Panc1 (cell line): ENCODE measurements around the gene ADA. TPM values are rescaled to one million over a fixed set of nuclear protein-coding genes. Genes with fewer than 3 reads are reported as not detected.

Experiments
- ATAC-seq: fragments of 200-7000 bp; cut with Tn5 transposase; 2 replicates; pipeline ENCODE4 v1.9.1; 2020; ENCODE audit warnings: mild to moderate bottlenecking, moderate library complexity
- BruUV-seq: library from RNA; stranded (reverse); fragments of 400-500 nt; replicated peaks from 2 replicates; lab custom pipeline; 2021; lab: Mats Ljungman, UMichigan
- CTCF ChIA-PET: fragments of 300-600 bp; sonication (Branson Sonifier 250); formaldehyde crosslinking; loops from one replicate; lab custom pipeline; 2022; ENCODE audit warnings: antibody characterized with exemption; lab: Charles Lee
- POLR2A ChIA-PET: fragments of 300-600 bp; sonication (Branson Sonifier 250); formaldehyde crosslinking; loops from one replicate; lab custom pipeline; 2022; ENCODE audit warnings: antibody characterized with exemption; lab: Charles Lee
- DNase-seq: peaks from one replicate; pipeline ENCODE4 v3.0.0-alpha.2; 2010; ENCODE audit warnings: low read depth, low spot score
- H3K27ac ChIP-seq: 2 replicates; pipeline ENCODE4 v1.5.1; 2011; ENCODE audit warnings: mild to moderate bottlenecking, low read length, inconsistent platforms
- H3K27me3 ChIP-seq: fragments of 200-500 bp; sonication (Bioruptor generic); 2 replicates; pipeline ENCODE4 v1.6.0; 2014; ENCODE audit warnings: low read length, inconsistent platforms; ENCODE audit not compliant: control insufficient read depth, insufficient read depth
- H3K36me3 ChIP-seq: fragments of 200-500 bp; sonication (Bioruptor generic); 2 replicates; pipeline ENCODE4 v1.5.1; 2014; ENCODE audit warnings: inconsistent platforms, mild to moderate bottlenecking, low read length, moderate library complexity; ENCODE audit not compliant: control insufficient read depth, insufficient read depth
- H3K4me1 ChIP-seq: 2 replicates; pipeline ENCODE4 v1.5.1; 2011; ENCODE audit warnings: inconsistent platforms, mild to moderate bottlenecking, low read length, moderate library complexity; ENCODE audit not compliant: control insufficient read depth, insufficient read depth
- H3K4me3 ChIP-seq, 2 experiments: 2 replicates each; pipeline ENCODE4 v1.5.1; 2011 to 2012; ENCODE audit warnings: low read depth in 2 of 2, low read length in 2 of 2, mild to moderate bottlenecking in 2 of 2, inconsistent platforms in 1 of 2, moderate library complexity in 1 of 2
- H3K9me3 ChIP-seq: fragments of 200-500 bp; sonication (Bioruptor generic); 2 replicates; pipeline ENCODE4 v1.5.1; 2014; ENCODE audit warnings: low read depth, mild to moderate bottlenecking, inconsistent platforms, low read length, moderate library complexity; ENCODE audit not compliant: control insufficient read depth, insufficient read depth
- CTCF ChIP-seq: fragments of 450-650 bp; IDR thresholded peaks from 2 replicates; pipeline ENCODE4 v1.5.1; 2017; ENCODE audit warnings: mild to moderate bottlenecking
- POLR2AphosphoS5 ChIP-seq: IDR thresholded peaks from 2 replicates; pipeline ENCODE4 v1.6.1; 2012; ENCODE audit warnings: mild to moderate bottlenecking, low read depth, low read length, moderate library complexity
- REST ChIP-seq, 2 experiments: IDR thresholded peaks; 2 replicates each; pipeline ENCODE4 v1.6.1; 2011 to 2012; ENCODE audit warnings: low read depth in 2 of 2, control low read depth in 1 of 2, low read length in 1 of 2, mild to moderate bottlenecking in 1 of 2, moderate library complexity in 1 of 2; ENCODE audit not compliant: insufficient read depth in 1 of 2
- SIN3A ChIP-seq: IDR thresholded peaks from 2 replicates; pipeline ENCODE4 v1.6.1; 2012; ENCODE audit warnings: low read depth, mild to moderate bottlenecking, low read length, moderate library complexity, borderline replicate concordance; ENCODE audit not compliant: insufficient read depth
- TCF7L2 ChIP-seq: IDR thresholded peaks from 2 replicates; pipeline ENCODE4 v1.6.1; 2011; ENCODE audit warnings: mild to moderate bottlenecking, low read depth, low read length, inconsistent platforms
- in situ Hi-C: cut with HindIII; loops from 2 replicates; pipeline ENCODE4 v1.10.0; 2016; ENCODE audit warnings: low sequenced_read_pairs, low pct_unique_long_range_greater_than_20kb
- intact Hi-C: fragments of 100-400 bp; cut with micrococcal nuclease; formaldehyde crosslinking; loops from one replicate; pipeline ENCODE4 v1.10.0; 2022; ENCODE audit not compliant: unreplicated experiment
- total RNA-seq: library from RNA; stranded (reverse); gene quantifications from one replicate; pipeline ENCODE4 v1.2.1, GENCODE V29; 2021; ENCODE audit not compliant: unreplicated experiment

ADA gene
- total RNA-seq, 1 experiment from 2014 or later, result 53.8 TPM

GRCh38 chr20:44657875-44658274 is 6.4 kb upstream of the ADA start:
- Histone ChIP-seq H3K9me3 (no peaks in the 10 kb centered on the region), H3K27ac (no peak overlapping the region), H3K4me1 (no peaks in the 10 kb centered on the region; the same call in 1 of the 2 replicates), H3K4me3 (no peak overlapping the region), H3K36me3 (no peaks in the 10 kb centered on the region), H3K27me3 (no peaks in the 10 kb centered on the region)
- ATAC-seq, result no peak
- CTCF ChIA-PET, result no interaction called here
- in situ Hi-C loops, result no loop called here
- DNase-seq, result no peak
- POLR2A ChIA-PET, result no interaction called here
- intact Hi-C loops, result no loop called here
- BruUV-seq, result no TSS peak
- no peak for TF ChIP-seq SIN3A
- no peak for TF ChIP-seq TCF7L2
- no peak for TF ChIP-seq POLR2AphosphoS5
- no peak for TF ChIP-seq REST (IDR thresholded peaks at IDR 0.05; ENCODE audit: insufficient read depth in 1 of 2, low read depth in 2 of 2, low read length in 1 of 2)
- TF ChIP-seq CTCF, result no peak

- no peaks in the 10 kb centered on the region; the same call in 1 of the 2 replicates for H3K4me1 ChIP-seq
- CTCF ChIA-PET, result no interaction called here
- no TSS peak for BruUV-seq
Measured at GRCh38 chr20:44656448-44656847, 4.9 kb upstream of the ADA start.

More at GRCh38 chr20:44656448-44656847, 4.9 kb upstream of the ADA start:
- H3K27ac ChIP-seq, result no peak overlapping the region
- H3K27me3 ChIP-seq, result no peaks in the 10 kb centered on the region
- no peak overlapping the region for H3K4me3 ChIP-seq
- intact Hi-C loops, result no loop called here
- no peak for TF ChIP-seq CTCF
- no peak for TF ChIP-seq POLR2AphosphoS5
- no peak for TF ChIP-seq SIN3A
- no peak for TF ChIP-seq REST (IDR thresholded peaks at IDR 0.05; ENCODE audit: insufficient read depth in 1 of 2, low read depth in 2 of 2, low read length in 1 of 2)
- TF ChIP-seq TCF7L2, result no peak
- POLR2A ChIA-PET, result no interaction called here
- no peak for ATAC-seq
- H3K9me3 ChIP-seq, result no peaks in the 10 kb centered on the region
- in situ Hi-C loops, result no loop called here
- DNase-seq, result no peak
- no peaks in the 10 kb centered on the region for H3K36me3 ChIP-seq
